Caco-2 (cell line): ENCODE data around the gene TACC3. TPM values are rescaled to one million over a fixed set of nuclear protein-coding genes. Genes with fewer than 3 reads are reported as not detected.
A peak's percentile ranks its signal among the peaks of the same experiment; 100 is the strongest.

Experiments
- BruUV-seq: library from RNA; stranded (reverse); fragments of 400-500 nt; replicated peaks from 2 replicates; lab custom pipeline; 2021; lab: Mats Ljungman, UMichigan
- CTCF ChIA-PET: fragments of 300-600 bp; sonication (Branson Sonifier 250); formaldehyde crosslinking; loops from one replicate; lab custom pipeline; 2022; ENCODE audit warnings: antibody characterized with exemption; lab: Charles Lee
- POLR2A ChIA-PET: fragments of 300-600 bp; sonication (Branson Sonifier 250); formaldehyde crosslinking; loops from one replicate; lab custom pipeline; 2022; ENCODE audit warnings: antibody characterized with exemption; lab: Charles Lee
- DNase-seq, 2 experiments: peaks; one replicate each; pipeline versions ENCODE4 v3.0.0 to v3.0.0-alpha.2; 2020 to 2022
- H3K27me3 ChIP-seq: replicated peaks from 2 replicates; pipeline ENCODE4 v1.6.0; 2011; ENCODE audit warnings: low read length; ENCODE audit not compliant: control insufficient read depth, insufficient read depth
- H3K36me3 ChIP-seq: 2 replicates; pipeline ENCODE4 v1.5.1; 2011; ENCODE audit warnings: low read length; ENCODE audit not compliant: control insufficient read depth, insufficient read depth
- H3K4me1 ChIP-seq: fragments of 250-450 bp; sonication (Bioruptor Pico); 2 replicates; pipeline ENCODE4 v1.5.1; 2020; ENCODE audit warnings: mild to moderate bottlenecking
- H3K4me3 ChIP-seq: 2 replicates; pipeline ENCODE4 v1.5.1; 2011; ENCODE audit warnings: low read depth, mild to moderate bottlenecking, control low read depth, low read length
- H3K9me3 ChIP-seq: fragments of 250-450 bp; sonication (Bioruptor Pico); 2 replicates; pipeline ENCODE4 v1.5.1; 2020; ENCODE audit warnings: mild to moderate bottlenecking, moderate library complexity
- H3K27ac Mint-ChIP-seq: one replicate; pipeline ENCODE4 v1.8.0; 2022; ENCODE audit warnings: mixed read lengths; ENCODE audit not compliant: unreplicated experiment
- H3K27me3 Mint-ChIP-seq: one replicate; pipeline ENCODE4 v1.8.0; 2022; ENCODE audit warnings: mixed read lengths; ENCODE audit not compliant: insufficient read depth, unreplicated experiment
- H3K36me3 Mint-ChIP-seq: one replicate; pipeline ENCODE4 v1.8.0; 2022; ENCODE audit warnings: mild to moderate bottlenecking, mixed read lengths; ENCODE audit not compliant: insufficient read depth, unreplicated experiment
- H3K4me1 Mint-ChIP-seq: one replicate; pipeline ENCODE4 v1.8.0; 2022; ENCODE audit warnings: low read depth, mixed read lengths; ENCODE audit not compliant: unreplicated experiment
- H3K4me3 Mint-ChIP-seq: one replicate; pipeline ENCODE4 v1.8.0; 2022; ENCODE audit warnings: mild to moderate bottlenecking, moderate library complexity, mixed read lengths; ENCODE audit not compliant: unreplicated experiment
- H3K9me3 Mint-ChIP-seq: one replicate; pipeline ENCODE4 v1.8.0; 2022; ENCODE audit warnings: mixed read lengths; ENCODE audit not compliant: unreplicated experiment
- intact Hi-C: fragments of 100-400 bp; cut with micrococcal nuclease; formaldehyde crosslinking; loops from one replicate; pipeline ENCODE4 v1.10.0; 2022; ENCODE audit not compliant: unreplicated experiment
- total RNA-seq: library from RNA; stranded (reverse); gene quantifications from 2 replicates; pipeline ENCODE4 v1.2.3, GENCODE V29; 2022
- TF ChIP-seq, protein P1 (sequence below), 2 experiments: fragments of 200-600 bp in 1 of 2; IDR thresholded peaks; 1 replicate in 1 of 2; 2 replicates in 1 of 2; pipeline versions ENCODE4 v1.5.1 to v1.8.0; 2011 to 2022; ENCODE audit warnings: antibody characterized with exemption in 1 of 2, control low read depth in 1 of 2, inconsistent platforms in 1 of 2, low read depth in 1 of 2, low read length in 1 of 2, mild to moderate bottlenecking in 1 of 2, moderate library complexity in 1 of 2; ENCODE audit not compliant: insufficient read depth in 1 of 2, severe bottlenecking in 1 of 2, unreplicated experiment in 1 of 2

The TACC3 gene
- total RNA-seq, 1 experiment from 2014 or later: 106 TPM

- intact Hi-C loops: loop anchor here (5.0 kb wide), 1 partner anchor 548 kb away; the partner anchor contains the start of gene MXD4
- BruUV-seq: no TSS peak
- Histone ChIP-seq H3K36me3 (peaks cover 1% of the 10 kb centered on the region; the same call in 1 of the 2 replicates), H3K4me1 (peaks cover 9% of the 10 kb centered on the region), H3K27me3 (no peaks in the 10 kb centered on the region), H3K4me3 (no peak overlapping the region), H3K9me3 (no peaks in the 10 kb centered on the region)
- Mint-ChIP-seq H3K9me3 (no peaks in the 10 kb centered on the region), H3K4me3 (peak overlapping the region; percentile 99), H3K4me1 (peaks cover 17% of the 10 kb centered on the region), H3K27me3 (no peaks in the 10 kb centered on the region), H3K36me3 (peaks cover 65% of the 10 kb centered on the region), H3K27ac (no peak overlapping the region)
- TF ChIP-seq, protein P1, sequence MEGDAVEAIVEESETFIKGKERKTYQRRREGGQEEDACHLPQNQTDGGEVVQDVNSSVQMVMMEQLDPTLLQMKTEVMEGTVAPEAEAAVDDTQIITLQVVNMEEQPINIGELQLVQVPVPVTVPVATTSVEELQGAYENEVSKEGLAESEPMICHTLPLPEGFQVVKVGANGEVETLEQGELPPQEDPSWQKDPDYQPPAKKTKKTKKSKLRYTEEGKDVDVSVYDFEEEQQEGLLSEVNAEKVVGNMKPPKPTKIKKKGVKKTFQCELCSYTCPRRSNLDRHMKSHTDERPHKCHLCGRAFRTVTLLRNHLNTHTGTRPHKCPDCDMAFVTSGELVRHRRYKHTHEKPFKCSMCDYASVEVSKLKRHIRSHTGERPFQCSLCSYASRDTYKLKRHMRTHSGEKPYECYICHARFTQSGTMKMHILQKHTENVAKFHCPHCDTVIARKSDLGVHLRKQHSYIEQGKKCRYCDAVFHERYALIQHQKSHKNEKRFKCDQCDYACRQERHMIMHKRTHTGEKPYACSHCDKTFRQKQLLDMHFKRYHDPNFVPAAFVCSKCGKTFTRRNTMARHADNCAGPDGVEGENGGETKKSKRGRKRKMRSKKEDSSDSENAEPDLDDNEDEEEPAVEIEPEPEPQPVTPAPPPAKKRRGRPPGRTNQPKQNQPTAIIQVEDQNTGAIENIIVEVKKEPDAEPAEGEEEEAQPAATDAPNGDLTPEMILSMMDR (IDR thresholded peaks at IDR 0.05; ENCODE audit: insufficient read depth in 1 of 2, low read depth in 1 of 2, low read length in 1 of 2, severe bottlenecking in 1 of 2, unreplicated experiment in 1 of 2): no peak
- CTCF ChIA-PET: interaction anchor here (0.6 kb wide), 1 partner anchor 53 kb away, joined by 5 read pairs; no protein-coding TSS in a partner anchor
- POLR2A ChIA-PET: no interaction called here
- no peak for DNase-seq
Observed at GRCh38 chr4:1714303-1715001, 6.9 kb upstream of the TACC3 start.

DNA sequence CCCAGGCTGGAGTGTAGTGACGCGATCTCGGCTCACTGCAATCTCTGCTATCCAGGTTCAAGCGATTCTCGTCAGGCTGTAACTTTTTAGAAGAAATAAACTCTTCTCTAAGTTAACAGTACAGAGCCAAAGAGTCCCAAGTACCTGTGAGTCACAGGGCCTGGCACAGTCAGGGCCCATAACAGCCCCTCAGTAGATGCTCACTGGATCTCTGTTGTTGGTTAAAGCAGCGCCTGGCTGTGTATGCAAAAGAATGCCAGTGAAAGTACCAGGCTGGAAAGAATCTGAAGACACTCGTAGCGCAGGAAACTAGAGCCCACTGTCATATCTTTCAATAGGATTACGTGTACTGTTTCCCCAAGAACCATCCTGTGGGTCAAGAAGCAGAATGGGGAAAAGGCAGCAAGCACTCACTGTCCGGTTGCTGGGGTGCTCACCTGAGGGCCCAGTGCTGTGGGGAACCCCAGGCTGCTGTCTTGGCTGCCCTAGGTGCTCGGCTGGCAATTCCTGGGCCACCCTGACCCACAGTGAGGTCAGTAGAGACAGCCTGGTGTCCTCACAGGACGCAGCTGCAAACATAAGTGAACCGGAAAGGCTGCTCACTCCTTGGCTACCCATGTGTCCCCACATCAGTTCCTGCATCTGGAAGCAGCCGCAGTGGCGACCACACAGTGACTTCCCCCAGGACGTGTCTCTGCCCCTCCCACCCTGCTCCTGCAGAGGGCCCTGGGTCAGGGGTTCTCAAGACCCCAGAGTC lies 6.1 kb upstream of the TACC3 start:
- CTCF ChIA-PET: no interaction called here
- BruUV-seq: no TSS peak
- H3K27me3 ChIP-seq: no peaks in the 10 kb centered on the region
- H3K4me1 ChIP-seq: peaks cover 2% of the 10 kb centered on the region
- POLR2A ChIA-PET: no interaction called here
- no peak overlapping the region for H3K4me3 ChIP-seq
- Mint-ChIP-seq H3K9me3 (no peaks in the 10 kb centered on the region), H3K27me3 (no peaks in the 10 kb centered on the region), H3K4me3 (no peak overlapping the region), H3K27ac (no peak overlapping the region), H3K4me1 (peaks cover 9% of the 10 kb centered on the region), H3K36me3 (peaks cover 63% of the 10 kb centered on the region)
- intact Hi-C loops: no loop called here
- TF ChIP-seq, protein P1 (IDR thresholded peaks at IDR 0.05; ENCODE audit: insufficient read depth in 1 of 2, low read depth in 1 of 2, low read length in 1 of 2, severe bottlenecking in 1 of 2, unreplicated experiment in 1 of 2): no peak
- no peaks in the 10 kb centered on the region for H3K9me3 ChIP-seq
- DNase-seq: no peak
- H3K36me3 ChIP-seq: peaks cover 1% of the 10 kb centered on the region; the same call in 1 of the 2 replicates

DNA sequence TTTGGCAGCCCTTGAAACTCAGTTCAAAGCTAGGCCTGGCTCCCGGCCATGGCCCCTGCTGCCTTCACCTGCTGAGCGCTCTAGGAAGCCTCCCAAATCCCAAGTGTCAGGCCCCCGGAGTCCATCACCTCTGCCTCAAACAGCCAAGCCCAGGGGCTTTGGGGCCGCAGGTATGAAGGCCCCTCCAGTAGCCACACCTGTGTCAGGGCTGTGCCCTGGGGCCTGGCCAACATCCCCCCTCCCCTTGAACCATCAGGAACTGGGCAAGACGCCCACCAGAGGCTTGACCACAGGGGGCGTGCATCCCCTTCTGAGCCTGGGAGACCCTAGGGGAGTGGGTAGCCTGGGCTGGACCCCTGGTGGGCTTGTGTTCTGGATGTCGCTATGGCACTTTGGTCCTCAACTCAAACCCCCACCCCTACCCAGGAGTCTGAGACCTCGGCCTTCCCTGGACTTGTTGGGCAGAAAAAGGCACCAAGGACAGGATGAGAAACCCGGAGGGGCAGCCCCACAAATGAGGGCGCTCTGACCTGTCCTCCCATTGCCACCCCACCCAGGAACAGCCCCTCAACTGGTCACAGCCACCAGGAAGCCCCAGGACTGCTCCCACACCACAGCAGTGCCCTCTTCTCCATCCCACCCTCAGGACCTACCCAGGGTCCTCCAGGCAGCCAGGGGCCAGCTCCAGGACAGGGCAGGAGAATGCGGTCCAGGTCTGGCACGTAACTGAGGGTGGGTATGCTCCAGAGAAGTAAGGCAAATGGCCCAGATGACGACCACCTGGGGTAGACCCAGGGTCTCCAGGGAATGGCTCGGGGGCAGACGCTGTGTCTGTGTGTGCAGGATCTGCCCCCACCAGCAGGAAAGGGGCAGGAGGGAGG lies 5.0 kb upstream of the TACC3 start:
- no peaks in the 10 kb centered on the region; the same call in 1 of the 2 replicates for H3K4me1 ChIP-seq
- BruUV-seq: no TSS peak
- peaks cover 2% of the 10 kb centered on the region for H3K4me1 Mint-ChIP-seq
- H3K36me3 ChIP-seq: peaks cover 1% of the 10 kb centered on the region; the same call in 1 of the 2 replicates
- no peaks in the 10 kb centered on the region for H3K9me3 ChIP-seq
- H3K36me3 Mint-ChIP-seq: peaks cover 58% of the 10 kb centered on the region
- H3K4me3 ChIP-seq: no peak overlapping the region
- intact Hi-C loops: no loop called here
- TF ChIP-seq, protein P1 (IDR thresholded peaks at IDR 0.05; ENCODE audit: insufficient read depth in 1 of 2, low read depth in 1 of 2, low read length in 1 of 2, severe bottlenecking in 1 of 2, unreplicated experiment in 1 of 2): no peak
- DNase-seq: no peak
- H3K9me3 Mint-ChIP-seq: no peaks in the 10 kb centered on the region
- no peaks in the 10 kb centered on the region for H3K27me3 ChIP-seq
- POLR2A ChIA-PET: no interaction called here
- CTCF ChIA-PET: no interaction called here
- H3K4me3 Mint-ChIP-seq: no peak overlapping the region
- H3K27ac Mint-ChIP-seq: no peak overlapping the region
- no peaks in the 10 kb centered on the region for H3K27me3 Mint-ChIP-seq
